ENCODE data around the gene PHF21A.
"Not testable (repeated sequence)": the region's sequence is repeated elsewhere in the genome, so short reads cannot be mapped to it uniquely, and the experiment has no call there.

PHF21A gene

GRCh38 chr11:45900916-45901617 is 220.2 kb downstream of the PHF21A start:
- no peak for DNase-seq

GRCh38 chr11:45900175-45900800 is 221.0 kb downstream of the PHF21A start:
- not testable (repeated sequence) for DNase-seq

- DNase-seq = peak; percentile 37 to 55
Measured at GRCh38 chr11:45899448-45900174, 221.6 kb downstream of the PHF21A start.

GRCh38 chr11:45899086-45899447 is 222.2 kb downstream of the PHF21A start:
- DNase-seq = no peak

- DNase-seq = no peak
Measured at GRCh38 chr11:45897556-45897955, 223.7 kb downstream of the PHF21A start.

- no peak for DNase-seq
Measured at GRCh38 chr11:45896422-45896984, 224.8 kb downstream of the PHF21A start.

- no peak for DNase-seq
Measured at GRCh38 chr11:45895553-45896259, 225.5 kb downstream of the PHF21A start.

GRCh38 chr11:45894555-45895247 is 226.6 kb downstream of the PHF21A start:
- no peak for DNase-seq

GRCh38 chr11:45892856-45893255 is 228.4 kb downstream of the PHF21A start:
- DNase-seq = no peak

GRCh38 chr11:45890886-45891550 is 230.2 kb downstream of the PHF21A start:
- no peak for DNase-seq

GRCh38 chr11:45889966-45890365 is 231.3 kb downstream of the PHF21A start:
- DNase-seq = no peak

GRCh38 chr11:45889555-45889954 is 231.7 kb downstream of the PHF21A start:
- DNase-seq = no peak

- no peak for DNase-seq
Measured at GRCh38 chr11:45887587-45887986, 233.7 kb downstream of the PHF21A start.

- no peak for DNase-seq
Measured at GRCh38 chr11:45886816-45887520, 234.3 kb downstream of the PHF21A start.

- no peak for DNase-seq
Measured at GRCh38 chr11:45885921-45886721, 235.1 kb downstream of the PHF21A start.

- DNase-seq = peak in 1 of 2 donors; percentile 45
Measured at GRCh38 chr11:45885274-45885920, 235.9 kb downstream of the PHF21A start, which contains the start of gene MAPK8IP1. MAPK8IP1 (plus strand) TSS chr11:45885651; CDS start chr11:45885821, 170 bp downstream.

GRCh38 chr11:45884596-45885185 is 236.6 kb downstream of the PHF21A start:
- no peak for DNase-seq
